CD4-positive, alpha-beta T cell treated with Interleukin-4 for 4 hours (primary cell): Measurements from ENCODE around the gene ACTR1B.
"Not testable (repeated sequence)": the region's sequence is repeated elsewhere in the genome, so short reads cannot be mapped to it uniquely, and the experiment has no call there.

Source experiments
- DNase-seq: peaks from one replicate; pipeline ENCODE4 v3.0.0-alpha.2; 2020

Gene ACTR1B

DNA sequence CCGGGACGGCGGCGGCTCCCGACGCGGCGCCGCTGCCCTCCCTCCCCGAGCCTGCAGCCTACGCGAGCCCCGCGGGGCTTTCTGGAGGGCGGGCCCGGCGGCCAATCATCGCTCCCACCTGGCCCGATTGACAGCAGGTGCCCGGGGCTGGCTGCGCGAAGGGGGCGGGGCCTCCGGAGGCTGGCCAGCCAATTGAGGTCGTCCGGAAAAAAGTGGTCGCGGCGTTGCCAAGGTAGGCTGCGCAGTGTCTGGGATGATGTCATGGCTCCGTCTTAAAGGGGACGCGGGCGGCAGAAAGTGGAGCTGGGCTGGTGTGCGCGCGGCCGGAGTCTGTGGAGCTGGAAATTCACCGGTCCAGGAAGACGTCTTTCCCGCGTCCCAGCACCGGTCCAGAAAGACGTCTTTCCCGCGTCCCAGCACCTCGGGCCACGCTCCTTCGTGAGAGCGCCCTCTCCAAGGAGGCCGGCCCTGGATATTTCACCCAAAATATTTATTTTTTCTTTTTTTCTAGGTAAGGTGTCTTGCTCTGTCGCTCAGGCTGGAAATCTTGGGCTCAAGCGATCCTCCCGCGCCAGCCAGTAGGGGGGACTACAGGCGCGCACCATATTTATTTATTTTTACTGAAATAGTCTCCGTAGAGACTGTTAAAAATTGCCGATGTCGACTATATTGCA, at the start of gene ACTR1B:
Gene ACTR1B, minus strand, starts transcription at position 83 of the 674 bp plus-strand sequence. CDS start 154 bp downstream, outside the sequence.
- DNase-seq = peak; percentile 98

DNA sequence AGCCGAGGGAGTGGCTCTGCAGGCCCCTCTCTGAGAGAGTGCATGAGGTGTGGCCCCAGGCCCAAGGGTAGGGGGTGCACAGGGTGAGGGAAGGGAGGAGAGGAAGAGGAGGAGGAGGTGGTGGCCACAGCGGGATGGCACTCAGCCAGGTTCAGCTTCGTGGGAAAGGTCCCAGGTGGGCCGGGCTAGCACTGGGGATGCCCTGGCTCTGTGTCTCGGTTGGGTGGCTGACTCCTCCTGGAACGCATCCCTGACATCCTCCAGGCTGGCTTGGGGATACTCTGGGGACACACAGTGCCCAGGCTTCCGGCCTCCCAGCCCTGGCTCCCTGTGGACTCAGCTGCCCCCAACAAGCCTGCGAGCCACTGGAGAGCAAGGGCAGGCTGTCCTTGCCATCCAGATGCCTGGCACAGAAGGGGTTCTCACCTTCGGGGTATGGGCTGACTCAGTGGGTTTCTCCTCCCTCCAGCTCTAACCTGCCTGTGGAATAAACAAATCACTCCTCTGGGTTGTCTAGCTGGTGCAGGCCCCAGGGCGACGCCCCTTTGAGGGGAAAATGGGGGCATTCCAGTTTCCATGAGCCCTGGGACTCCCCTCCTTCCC, 49.0 kb upstream of the ACTR1B start:
- peak; percentile 40 for DNase-seq

DNA sequence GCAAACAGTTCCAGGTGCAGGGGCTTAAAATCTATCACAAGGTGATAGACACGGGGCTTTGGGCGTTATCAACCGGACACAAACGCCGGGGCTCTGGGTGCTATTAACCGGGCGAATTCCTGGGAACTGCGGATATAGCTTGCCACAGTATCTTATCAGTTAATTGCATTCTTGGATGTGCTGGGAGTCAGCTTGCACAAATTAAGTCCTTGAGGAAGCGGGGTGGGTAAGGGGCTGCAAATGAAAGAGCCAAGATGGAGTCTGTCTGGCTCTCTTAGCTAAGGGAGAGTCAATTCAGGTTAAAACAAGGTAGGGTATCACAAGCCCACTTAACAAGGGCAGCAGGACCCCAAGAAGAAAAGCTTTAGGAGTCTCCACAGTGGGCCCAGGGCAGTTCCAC, 48.3 kb upstream of the ACTR1B start:
- DNase-seq = not testable (repeated sequence)

DNA sequence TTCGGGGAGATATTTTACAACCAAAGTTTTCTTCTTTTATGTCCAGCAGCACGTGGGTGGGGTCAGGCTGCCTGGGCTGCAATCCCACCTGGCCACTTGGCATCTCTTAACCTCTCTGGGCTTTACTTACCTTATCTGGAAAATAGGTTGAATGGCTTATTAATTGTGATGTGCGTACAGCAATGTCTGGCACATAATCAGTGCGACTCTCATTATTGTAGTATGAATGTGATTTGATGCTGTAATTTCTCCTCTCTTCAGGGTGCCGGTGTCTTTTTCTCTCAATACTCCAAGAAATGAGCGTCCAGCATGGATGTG, 47.5 kb upstream of the ACTR1B start:
- DNase-seq = no peak

DNA sequence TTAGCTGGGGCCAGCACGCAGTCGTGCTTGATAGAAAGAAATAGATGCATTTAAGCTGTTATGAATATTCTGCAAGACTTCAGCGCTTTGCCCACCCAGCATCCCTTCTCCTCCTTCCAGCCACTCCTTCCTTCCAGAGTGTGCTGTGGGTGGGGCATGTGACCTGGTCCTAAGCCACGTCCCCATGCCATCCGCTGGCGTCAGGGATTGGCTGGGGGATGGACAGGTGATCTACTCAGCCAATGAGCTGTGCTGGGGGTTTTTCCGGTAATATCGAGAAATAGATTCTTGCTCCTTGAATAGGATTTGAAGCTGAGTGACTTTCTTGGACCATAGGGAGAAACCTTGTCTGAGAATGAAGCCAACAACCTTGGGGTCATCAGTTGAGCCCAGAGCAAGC, 44.8 kb upstream of the ACTR1B start:
- DNase-seq = no peak

DNA sequence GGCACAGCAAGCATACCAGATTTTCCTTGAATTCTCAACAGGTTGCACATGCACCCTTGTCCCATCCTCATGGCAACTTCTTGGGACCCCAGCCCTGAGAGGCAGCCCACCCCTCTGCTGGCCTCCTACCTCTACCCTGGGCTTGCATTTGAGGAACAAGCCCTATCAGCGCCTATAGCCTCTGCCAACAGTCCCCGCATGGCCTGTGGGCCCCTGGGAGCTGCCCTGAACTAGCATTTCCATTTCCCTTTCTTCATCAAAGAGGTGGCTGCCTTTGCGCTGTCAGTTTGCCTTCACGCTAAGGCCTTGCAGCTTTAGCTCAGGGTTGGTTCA, 44.2 kb upstream of the ACTR1B start:
- no peak for DNase-seq

DNA sequence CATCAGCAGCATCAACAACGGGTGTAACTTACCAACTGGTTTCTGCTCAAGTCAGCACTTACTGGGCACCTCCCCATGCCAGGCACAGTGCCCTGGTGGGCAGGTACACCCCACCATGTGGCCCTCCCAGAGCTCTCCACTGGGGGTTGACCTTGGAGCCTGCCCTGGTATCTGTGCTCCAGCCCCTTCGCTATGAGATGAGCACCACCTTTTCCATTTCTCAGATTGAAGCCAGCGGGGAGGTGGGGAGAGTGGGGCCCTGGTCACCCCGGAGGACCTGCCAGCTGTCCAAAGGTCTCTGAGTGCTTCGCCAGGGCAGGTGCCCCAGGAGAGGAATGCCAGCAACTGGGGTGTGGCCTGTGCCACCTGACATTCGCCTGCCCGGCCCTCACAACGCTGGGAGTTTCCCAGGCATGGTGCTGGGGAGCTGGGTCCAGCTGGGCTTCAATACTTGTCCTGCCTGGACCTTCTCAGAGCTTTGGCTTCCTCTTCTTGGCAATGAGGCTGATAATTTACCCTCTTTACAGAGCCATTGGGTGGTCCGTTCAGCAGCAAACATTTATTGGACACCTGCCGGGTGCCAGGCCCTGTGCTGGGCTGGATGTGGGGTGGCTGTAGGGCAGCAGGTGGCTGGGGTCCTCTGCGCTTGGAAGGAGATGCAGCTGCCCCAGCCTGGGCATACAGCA, 43.7 kb upstream of the ACTR1B start:
- DNase-seq = no peak

DNA sequence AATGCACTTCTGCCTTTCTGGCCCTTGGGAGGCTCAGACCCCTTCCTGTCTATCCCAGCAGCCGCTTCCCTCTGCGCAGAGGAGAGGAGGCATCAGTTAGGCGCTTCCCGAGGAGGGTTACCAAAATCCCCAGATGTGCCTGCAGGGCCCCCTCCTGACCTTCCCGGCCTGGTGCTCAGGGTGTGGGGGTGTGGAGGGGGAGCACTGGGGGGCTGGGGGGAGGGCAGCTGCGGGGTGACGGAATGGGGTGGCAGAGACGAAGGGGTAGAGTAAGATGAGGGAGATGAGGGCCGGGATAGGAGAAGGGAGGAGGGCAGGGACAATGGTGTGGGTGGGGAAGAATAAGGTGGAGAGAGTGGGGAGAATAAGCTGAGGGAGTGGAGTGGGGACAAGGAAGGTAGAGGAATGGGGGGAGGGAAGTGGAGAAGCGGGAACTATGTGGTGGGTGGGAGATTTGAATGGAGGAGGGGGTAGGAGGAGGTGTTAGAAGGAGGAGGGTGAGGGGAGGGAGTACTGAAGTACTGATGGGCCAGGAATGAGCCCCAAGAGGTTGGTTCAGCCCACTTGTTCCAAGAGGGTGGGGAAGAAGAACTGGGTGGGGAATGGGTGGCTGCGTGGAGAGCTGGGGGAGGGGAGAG, 43.0 kb upstream of the ACTR1B start:
- no peak for DNase-seq

DNA sequence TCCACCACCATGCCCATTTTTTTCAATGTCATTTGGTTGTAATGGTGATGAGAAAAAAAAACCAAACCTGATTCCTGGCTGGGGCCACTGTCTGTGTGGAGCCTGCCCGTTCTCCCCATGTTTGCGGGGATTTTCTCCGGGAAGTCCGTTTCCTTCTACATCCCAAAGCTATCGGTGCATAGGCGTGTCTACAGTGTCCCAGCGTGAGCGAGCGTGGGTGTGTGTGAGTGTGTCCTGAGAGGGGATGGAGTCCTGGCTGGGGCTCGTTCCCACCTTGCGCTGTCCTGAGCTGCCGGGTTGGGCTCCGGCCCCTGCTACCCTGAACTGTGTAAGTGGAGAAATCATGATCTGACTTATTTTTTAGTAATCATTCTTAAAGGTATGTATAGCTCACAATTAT, 42.3 kb upstream of the ACTR1B start:
- DNase-seq = no peak

DNA sequence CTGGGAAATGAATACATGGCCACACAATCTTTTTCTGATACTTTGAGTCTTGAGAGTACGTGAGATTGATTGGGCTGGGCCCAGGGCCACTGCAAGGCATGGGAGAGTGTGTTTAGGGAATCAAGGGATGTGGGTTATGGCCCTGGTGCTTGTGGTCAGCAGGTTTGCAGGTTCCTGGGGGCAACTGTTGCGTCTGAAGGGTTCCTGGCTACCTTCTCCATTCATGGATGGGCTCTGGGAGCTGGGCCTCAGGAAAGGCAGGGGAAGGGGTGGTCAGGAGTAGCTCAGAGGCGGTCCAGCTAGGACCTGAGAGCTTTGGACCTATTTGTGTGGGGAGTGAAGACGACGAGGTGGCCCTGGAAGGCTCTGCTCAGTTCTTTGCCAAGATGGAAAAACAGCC, 41.1 kb upstream of the ACTR1B start:
- no peak for DNase-seq

DNA sequence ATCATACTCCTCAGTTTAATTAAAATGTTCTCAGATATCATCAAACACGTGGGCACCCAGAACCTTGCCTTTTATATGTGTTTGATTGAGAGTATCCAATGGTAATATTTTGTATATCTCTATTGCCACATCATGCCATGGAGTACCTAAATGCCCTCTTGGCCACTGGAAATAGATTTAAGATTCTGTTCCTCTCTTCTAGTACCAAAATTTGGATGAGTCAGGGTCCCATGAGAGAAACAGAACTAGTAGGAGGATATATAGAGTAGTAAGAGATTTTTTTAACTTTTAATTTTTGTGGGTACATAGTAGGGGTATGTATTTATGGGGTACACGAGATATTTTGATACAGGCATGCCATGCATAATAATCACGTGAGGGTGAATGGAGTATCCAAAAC, 39.9 kb upstream of the ACTR1B start:
- DNase-seq = no peak

DNA sequence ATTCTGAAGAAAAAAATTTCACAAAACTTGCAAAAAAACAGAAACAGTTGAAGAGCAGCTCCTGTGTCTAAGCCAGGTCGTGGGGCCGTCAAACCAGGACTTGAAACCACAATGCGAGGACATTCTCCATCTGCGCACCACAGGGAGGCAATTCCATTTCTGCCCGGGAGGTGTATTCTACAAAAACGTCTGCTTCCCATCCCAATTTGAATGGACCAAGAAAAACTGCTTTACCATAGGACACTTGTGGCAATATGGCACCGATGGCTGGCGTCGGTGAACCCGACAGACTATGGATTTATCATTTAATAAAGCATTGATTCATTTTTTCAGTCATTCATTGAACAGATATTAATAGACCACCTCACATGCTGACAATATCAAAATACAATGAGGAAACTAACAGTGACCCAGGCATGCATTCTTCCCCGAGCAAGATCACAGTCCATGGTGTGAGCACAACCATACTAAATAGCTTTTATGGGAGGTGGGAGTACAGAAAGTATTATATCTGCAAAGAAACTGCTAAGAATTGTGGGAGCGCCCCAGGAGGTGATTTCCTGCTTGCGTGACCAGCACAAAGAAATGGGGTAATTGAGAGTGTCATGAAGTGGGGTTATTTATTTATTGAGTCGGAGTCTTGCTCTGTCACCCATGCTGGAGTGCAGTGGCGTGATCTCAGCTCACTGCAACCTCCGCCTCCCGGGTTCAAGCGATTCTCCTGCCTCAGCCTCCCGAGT, 39.1 kb upstream of the ACTR1B start:
- no peak for DNase-seq

DNA sequence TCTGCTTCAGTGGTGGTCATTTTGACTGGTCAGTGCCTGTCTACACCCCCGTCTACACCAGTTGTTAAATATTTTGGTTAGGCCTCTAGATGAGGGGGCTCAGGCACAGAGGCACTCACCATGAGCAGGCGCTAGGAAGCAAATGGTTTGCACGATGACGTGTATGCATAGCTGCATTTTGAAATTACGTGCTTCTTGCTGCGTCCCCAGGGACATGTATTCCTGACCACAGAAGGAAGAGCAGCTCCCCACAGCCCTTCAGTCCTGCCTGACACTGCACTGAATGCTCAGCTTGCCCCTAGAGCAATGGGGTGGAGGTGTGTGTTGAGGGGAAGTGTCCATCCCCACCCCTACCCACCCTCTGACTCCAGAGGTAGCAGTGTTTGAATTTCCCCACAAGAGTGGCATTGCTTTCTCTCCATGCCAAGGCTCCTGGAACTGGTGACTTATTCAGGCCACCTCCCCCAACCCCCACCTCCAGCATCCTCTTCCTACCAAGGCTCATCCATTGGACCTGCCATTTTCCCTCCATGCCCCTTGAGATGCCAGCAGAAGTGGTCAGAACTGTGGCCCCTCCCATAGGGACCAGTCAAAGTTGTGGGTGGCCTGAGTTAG, 38.1 kb upstream of the ACTR1B start:
- no peak for DNase-seq

DNA sequence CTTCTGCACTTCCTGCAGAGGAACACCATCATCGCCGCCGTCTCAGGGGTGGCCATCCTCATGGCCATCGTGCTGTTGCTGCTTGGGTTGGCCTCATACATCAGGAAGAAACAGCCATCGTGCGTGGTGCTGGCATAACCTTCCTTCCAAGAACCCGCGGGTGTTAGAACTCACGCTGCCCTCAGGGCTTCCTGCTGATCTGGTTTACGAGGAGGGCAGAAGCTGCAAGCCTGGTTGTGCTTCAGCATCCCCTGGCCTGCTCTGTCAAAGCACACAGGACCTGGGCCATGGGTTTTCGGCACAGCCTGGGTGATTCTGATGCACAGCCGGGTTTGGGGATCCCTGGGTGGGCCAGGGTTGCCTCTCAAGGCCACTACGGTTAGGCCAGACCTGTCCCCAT, 37.3 kb upstream of the ACTR1B start:
- no peak for DNase-seq

DNA sequence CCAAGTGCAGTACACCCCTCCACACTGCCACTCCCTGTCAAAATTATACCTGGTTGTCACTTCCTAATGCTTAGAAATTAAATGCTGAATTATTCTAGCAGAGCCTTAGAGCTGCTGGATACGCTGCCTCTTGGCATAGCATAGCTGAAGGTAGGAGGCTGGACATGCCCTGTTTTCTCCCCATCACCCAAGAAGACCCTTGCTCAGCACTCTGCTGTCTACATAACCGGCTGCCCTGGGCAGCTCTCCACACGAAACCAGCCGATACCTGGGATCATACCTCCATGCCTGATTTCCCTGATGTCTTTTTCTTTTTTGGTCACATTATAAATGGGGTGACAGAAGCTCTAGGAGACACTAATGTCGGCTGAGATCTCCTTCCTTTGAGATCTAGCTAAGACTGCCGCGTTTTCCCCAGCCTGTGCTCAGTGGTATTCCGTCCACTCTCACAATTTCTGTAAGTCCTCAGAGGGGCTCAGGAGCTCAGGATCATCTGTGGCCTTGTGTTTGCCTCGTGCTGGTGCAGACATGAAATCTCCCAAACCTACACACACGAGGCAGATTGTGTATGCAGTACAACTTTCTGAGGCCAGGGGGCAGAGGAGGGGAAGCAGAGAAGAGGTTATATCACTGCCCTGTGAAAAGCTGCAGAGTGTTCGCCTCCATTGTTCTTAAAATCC, 36.1 kb upstream of the ACTR1B start:
- peak; percentile 68 for DNase-seq

DNA sequence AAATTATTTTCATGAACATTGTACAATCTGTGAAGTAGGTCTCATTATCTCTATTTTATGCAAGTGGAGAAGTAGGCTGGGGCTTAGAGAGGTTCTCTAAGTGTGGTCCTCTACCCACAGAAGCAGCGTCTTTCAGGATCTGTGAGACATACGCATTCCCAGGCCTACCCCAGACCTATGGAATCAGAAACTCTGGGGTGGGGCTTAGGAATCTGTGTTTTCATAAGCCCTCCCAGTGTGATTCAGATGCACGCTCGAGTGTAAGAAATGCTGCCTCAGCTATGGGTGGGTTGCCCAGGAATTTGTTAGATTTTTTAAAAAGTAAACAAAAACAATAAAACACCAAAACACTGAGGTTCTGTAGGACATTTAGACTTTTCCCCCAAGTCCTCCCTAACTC, 34.7 kb upstream of the ACTR1B start:
- DNase-seq = no peak

DNA sequence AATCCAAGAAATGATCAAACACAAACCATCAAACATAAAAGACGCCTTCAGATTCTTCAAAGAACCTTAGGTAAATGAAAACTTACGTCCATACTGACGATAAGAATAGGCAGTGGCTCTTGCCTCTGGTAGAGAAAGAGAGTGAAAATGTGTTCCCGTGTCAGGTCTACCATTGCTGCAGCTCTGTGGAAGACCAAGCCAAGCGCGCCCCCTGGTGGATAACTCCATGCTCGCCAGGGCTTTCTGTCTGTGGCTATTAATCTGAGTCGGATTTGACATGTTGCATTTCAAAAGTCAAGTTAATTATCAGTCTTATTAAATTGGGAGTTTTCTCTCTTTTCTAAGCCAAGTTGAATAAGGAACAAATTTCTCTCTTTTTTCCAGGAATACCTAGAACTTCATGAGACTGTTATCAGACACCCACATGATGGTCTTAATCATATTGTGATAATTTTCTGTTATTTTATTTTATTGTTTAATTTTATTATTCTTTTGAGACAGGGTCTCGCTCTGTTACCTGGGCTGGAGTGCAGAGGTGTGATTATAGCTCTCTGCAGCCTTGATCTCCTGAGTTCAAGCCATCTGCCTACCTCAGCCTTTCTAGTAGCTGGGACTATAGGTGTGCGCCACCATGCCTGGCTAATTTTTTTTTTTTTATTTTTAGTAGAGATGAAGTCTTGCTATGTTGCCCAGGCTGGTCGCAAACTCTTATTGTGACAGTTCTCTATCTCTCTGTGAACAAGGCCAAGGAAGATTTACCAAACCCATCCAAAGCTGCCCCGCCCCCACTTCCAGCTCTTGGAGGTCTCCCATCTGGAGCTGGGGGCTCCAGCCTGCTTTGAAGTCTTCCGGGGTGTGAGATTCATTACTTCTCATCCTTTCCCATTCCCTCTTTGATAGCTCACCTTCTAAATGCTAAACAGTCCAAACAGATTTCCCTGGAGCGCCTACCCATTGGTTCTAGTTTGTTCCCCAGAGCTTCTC, 33.7 kb upstream of the ACTR1B start:
- peak; percentile 89 for DNase-seq

DNA sequence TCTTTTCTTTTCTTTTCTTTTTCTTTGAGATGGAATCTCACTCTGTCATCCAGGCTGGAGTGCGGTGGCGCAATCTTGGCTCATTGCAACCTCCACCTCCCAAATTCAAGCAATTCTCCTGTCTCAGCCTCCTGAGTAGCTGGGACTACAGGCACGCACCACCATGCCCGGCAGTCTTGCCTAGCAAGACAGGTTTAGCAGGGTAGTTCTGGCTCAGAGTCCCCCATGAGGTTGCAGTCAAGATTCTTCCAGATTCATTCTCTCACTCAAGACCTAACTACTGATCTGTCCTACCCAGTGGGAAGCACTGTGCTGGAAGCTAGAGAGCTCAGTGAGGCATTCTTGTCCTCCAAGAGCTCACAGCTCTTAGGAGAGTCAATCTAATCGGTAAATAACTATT, 31.9 kb upstream of the ACTR1B start:
- DNase-seq = no peak

DNA sequence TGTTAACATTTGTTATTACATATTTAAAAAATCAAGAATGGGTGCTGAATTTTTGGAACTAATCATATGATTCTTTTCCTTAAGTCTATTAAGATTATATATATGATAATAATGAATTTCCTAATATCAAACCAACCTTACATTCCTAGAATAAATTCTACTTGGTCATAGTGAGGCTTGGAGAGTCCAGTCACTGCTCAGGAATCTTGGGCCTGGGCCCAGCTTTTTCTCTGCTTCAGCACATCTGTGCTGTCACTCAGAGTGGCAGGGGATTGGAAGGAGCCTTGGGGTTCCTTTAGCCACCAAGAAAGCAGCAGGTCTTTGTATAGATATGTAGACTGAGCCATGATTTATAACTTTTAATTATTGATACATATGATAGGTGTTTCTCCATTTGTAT, 29.6 kb upstream of the ACTR1B start:
- DNase-seq = no peak

DNA sequence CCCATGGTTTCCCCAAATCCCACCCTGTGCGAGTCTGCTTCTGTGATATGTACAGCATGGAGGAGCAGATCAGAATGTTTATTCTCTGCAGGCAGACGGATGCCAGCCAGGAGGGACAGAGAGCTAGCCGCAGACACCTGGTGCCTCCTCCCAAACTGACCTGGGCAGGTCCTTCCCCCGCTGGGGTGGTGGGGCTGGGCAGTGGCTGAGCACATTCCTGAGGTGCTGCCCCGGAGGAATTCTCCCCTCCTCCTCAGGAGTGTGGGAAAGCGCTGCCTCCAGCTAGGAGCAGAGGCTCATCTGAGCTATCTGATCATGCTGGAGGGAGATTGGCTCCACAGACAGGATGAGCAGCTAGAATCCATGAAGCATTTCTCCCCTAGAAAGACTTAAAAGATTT, 27.3 kb upstream of the ACTR1B start:
- DNase-seq = no peak
